ENCODE measurements around the gene CNTN4. TPM values are rescaled to one million over a fixed set of nuclear protein-coding genes. Genes with fewer than 3 reads are reported as not detected.

The CNTN4 gene
- total RNA-seq, 1 experiment from 2014 or later, result 1.6 TPM

DNA sequence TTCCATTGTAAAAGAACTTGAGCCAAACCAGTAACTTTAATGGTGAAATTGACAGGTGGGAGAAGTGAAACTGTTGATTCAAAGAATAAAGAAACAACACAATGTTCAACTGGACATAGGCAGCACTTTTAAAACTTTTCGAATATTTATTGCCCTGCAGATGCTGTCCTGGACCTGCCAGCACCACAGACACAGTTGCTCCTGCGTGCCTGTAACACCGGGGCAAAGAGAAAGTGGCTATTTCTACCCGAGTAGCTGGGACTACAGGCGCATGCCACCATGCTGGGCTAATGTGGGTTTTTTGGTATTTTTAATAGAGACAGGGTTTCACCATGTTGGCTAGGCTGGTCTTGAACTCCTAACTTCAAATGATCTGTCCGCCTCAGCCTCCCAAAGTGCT, 1004.1 kb downstream of the CNTN4 start:
- no peak overlapping the region for H2AK5ac ChIP-seq (ENCODE audit: insufficient read length, low read length)
- no peaks in the 10 kb centered on the region for H3K79me1 ChIP-seq (ENCODE audit: insufficient read depth, low read depth, low read length, poor library complexity, severe bottlenecking)
- H3K9me3 ChIP-seq (ENCODE audit: control insufficient read depth, low read depth, low read length), result no peaks in the 10 kb centered on the region
- no peak overlapping the region for H3K18ac ChIP-seq (ENCODE audit: insufficient read length, low read depth, low read length)
- H3K27me3 ChIP-seq (ENCODE audit: insufficient read depth, low read length), result no peaks in the 10 kb centered on the region
- no peak overlapping the region for H3K56ac ChIP-seq (ENCODE audit: insufficient read length, low read depth, low read length)
- no peak overlapping the region for H3K4me3 Mint-ChIP-seq
- no peak overlapping the region for H2BK5ac ChIP-seq (ENCODE audit: insufficient read length, low read length)
- no peak overlapping the region for H3K27ac ChIP-seq (ENCODE audit: insufficient read length, low read depth, low read length)
- no peaks in the 10 kb centered on the region for H3K4me1 ChIP-seq (ENCODE audit: insufficient read depth, low read length)
- H2BK20ac ChIP-seq (ENCODE audit: low read depth, low read length, poor library complexity, severe bottlenecking), result no peak overlapping the region
- no peak for DNase-seq
- H3K27ac Mint-ChIP-seq, result no peak overlapping the region
- H2BK120ac ChIP-seq (ENCODE audit: low read depth, low read length, poor library complexity, severe bottlenecking), result no peak overlapping the region
- no peak overlapping the region for H2BK15ac ChIP-seq (ENCODE audit: low read depth, low read length)
- H4K91ac ChIP-seq (ENCODE audit: insufficient read length, low read depth, low read length), result no peak overlapping the region
- H3K4ac ChIP-seq (ENCODE audit: low read depth, low read length), result no peak overlapping the region
- H3K4me1 Mint-ChIP-seq, result peaks cover 7 to 9% of the 10 kb centered on the region in 2 experiments; a peak in 2 of 4 replicates
- H2BK12ac ChIP-seq (ENCODE audit: insufficient read length, low read depth, low read length), result no peak overlapping the region
- no peak overlapping the region for H2AFZ ChIP-seq (ENCODE audit: low read length)
- no peak overlapping the region for H3K4me2 ChIP-seq (ENCODE audit: insufficient read depth, insufficient read length, low read length)
- no CpG with 5 or more reads among the region's 6 CpGs for WGBS (ENCODE audit: extremely low coverage, insufficient read length, low lambda C conversion rate)
- H3K23me2 ChIP-seq (ENCODE audit: insufficient read length, low read depth, low read length, poor library complexity, severe bottlenecking), result no peaks in the 10 kb centered on the region
- H3K14ac ChIP-seq (ENCODE audit: insufficient read depth, low read length), result no peak overlapping the region
- H4K20me1 ChIP-seq (ENCODE audit: control insufficient read depth, insufficient read depth, insufficient read length), result no peaks in the 10 kb centered on the region
- no peaks in the 10 kb centered on the region for H3K9me3 Mint-ChIP-seq
- H4K5ac ChIP-seq (ENCODE audit: insufficient read length, low read depth, low read length), result no peak overlapping the region
- H3K27me3 Mint-ChIP-seq (ENCODE audit: low read depth), result no peaks in the 10 kb centered on the region
- no peak overlapping the region for H3T11ph ChIP-seq (ENCODE audit: low read length)
- no peak overlapping the region for H3K9ac ChIP-seq (ENCODE audit: extremely low read depth, insufficient read length, low read length)
- no peak overlapping the region for H4K8ac ChIP-seq (replicated peaks; ENCODE audit: insufficient read length, low read depth, low read length)
- TF ChIP-seq, protein P1, sequence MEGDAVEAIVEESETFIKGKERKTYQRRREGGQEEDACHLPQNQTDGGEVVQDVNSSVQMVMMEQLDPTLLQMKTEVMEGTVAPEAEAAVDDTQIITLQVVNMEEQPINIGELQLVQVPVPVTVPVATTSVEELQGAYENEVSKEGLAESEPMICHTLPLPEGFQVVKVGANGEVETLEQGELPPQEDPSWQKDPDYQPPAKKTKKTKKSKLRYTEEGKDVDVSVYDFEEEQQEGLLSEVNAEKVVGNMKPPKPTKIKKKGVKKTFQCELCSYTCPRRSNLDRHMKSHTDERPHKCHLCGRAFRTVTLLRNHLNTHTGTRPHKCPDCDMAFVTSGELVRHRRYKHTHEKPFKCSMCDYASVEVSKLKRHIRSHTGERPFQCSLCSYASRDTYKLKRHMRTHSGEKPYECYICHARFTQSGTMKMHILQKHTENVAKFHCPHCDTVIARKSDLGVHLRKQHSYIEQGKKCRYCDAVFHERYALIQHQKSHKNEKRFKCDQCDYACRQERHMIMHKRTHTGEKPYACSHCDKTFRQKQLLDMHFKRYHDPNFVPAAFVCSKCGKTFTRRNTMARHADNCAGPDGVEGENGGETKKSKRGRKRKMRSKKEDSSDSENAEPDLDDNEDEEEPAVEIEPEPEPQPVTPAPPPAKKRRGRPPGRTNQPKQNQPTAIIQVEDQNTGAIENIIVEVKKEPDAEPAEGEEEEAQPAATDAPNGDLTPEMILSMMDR (conservative IDR thresholded peaks at IDR 0.05), result no peak
- no peaks in the 10 kb centered on the region for H3K36me3 Mint-ChIP-seq (ENCODE audit: insufficient read depth in 1 of 3, low read depth in 3 of 3)
- no peaks in the 10 kb centered on the region for H3K79me2 ChIP-seq (ENCODE audit: insufficient read depth, low read length)
- no peak overlapping the region for H3K23ac ChIP-seq (ENCODE audit: insufficient read length, low read depth, low read length)

Measured in H9 (cell line).